Measurements from ENCODE around the gene ATOSA. TPM values are rescaled to one million over a fixed set of nuclear protein-coding genes. Genes with fewer than 3 reads are reported as not detected.

Gene ATOSA
- total RNA-seq, 5 donors from 2014 or later (not counting 1 experiment from before 2014, with no cell fraction given) = 88.2 to 121 (median 96.1) TPM

DNA sequence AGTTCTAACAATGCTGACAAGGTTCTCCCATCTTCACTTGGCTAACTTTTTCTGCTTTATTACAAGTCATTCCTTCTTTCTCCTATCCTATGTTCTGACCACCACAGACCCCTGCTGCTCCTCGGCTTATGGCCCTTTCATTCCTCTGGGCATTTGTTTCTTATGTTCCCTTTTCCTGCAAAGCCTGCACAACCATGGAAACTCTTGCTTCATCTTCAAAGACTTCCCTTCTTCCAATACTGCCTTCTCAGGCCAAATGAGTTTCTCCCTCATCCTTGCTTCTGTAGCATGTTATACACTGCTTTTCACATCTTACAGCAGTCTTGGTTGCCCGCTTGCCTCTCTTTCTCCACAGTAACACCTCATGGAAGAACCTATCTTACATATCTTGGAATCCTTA, 17.9 kb upstream of the ATOSA start:
- Histone ChIP-seq H3K27ac (ENCODE audit: low read length) (no peak overlapping the region), H3K27me3 (replicated peaks in 1 of 2; ENCODE audit: control insufficient read depth in 2 of 2, extremely low read depth in 1 of 2, insufficient read depth in 2 of 2, low read length in 1 of 2) (peaks cover 0 to 2% of the 10 kb centered on the region in 2 experiments), H3K4me3 (ENCODE audit: control insufficient read depth in 1 of 2, extremely low read depth in 1 of 2, low read length in 1 of 2) (no peak overlapping the region), H3K4me1 (ENCODE audit: control insufficient read depth in 1 of 2, extremely low read depth in 1 of 2, insufficient read depth in 2 of 2, low read length in 2 of 2) (peaks cover 0 to 2% of the 10 kb centered on the region in 2 experiments), H3K9me3 (no peaks in the 10 kb centered on the region), H3K36me3 (ENCODE audit: control insufficient read depth in 2 of 2, extremely low read depth in 1 of 2, insufficient read depth in 1 of 2, low read length in 1 of 2) (no peaks in the 10 kb centered on the region)
- Mint-ChIP-seq H3K4me3 (no peak overlapping the region), H3K27ac (no peak overlapping the region), H3K36me3 (no peaks in the 10 kb centered on the region), H3K27me3 (peaks cover 6 to 8% of the 10 kb centered on the region in 2 donors), H3K9me3 (no peaks in the 10 kb centered on the region), H3K4me1 (no peaks in the 10 kb centered on the region)
- 75% methylated on average over 1 of the region's 2 CpGs for WGBS (ENCODE audit: insufficient coverage)
- ATAC-seq (replicated peaks in 1 of 4) = no peak
- POLR2A ChIA-PET = no interaction called here
- CTCF ChIA-PET = no interaction called here
- no peak for DNase-seq

DNA sequence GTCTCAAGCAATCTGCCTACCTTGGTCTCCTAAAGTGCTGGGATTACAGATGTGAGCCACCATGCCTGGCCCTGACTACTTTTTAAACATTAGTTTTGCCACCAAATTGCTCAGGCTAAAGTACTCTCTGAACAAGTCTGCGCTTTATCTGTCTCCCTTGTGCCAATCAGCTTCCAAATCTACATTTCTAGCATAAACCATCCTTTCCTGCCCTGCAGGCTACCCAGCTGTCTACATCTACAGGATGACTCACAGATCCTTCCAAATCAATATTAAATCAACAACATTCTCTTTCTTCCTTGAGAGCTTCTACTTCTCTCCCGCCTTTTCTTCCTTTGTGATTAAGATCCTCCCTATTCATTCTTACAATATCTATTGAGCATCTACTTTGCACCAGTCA, 16.0 kb upstream of the ATOSA start:
- H3K4me3 ChIP-seq (ENCODE audit: control insufficient read depth in 1 of 2, extremely low read depth in 1 of 2, low read length in 1 of 2) = no peak overlapping the region
- no peaks in the 10 kb centered on the region for H3K4me1 Mint-ChIP-seq
- ChIA-PET CTCF (no interaction called here), POLR2A (no interaction called here)
- H3K4me1 ChIP-seq (ENCODE audit: control insufficient read depth in 1 of 2, extremely low read depth in 1 of 2, insufficient read depth in 2 of 2, low read length in 2 of 2) = no peaks in the 10 kb centered on the region
- no peaks in the 10 kb centered on the region for H3K36me3 ChIP-seq (ENCODE audit: control insufficient read depth in 2 of 2, extremely low read depth in 1 of 2, insufficient read depth in 1 of 2, low read length in 1 of 2)
- no peaks in the 10 kb centered on the region for H3K27me3 ChIP-seq (replicated peaks in 1 of 2; ENCODE audit: control insufficient read depth in 2 of 2, extremely low read depth in 1 of 2, insufficient read depth in 2 of 2, low read length in 1 of 2)
- no peaks in the 10 kb centered on the region for H3K9me3 Mint-ChIP-seq
- H3K27ac ChIP-seq (ENCODE audit: low read length) = no peak overlapping the region
- H3K4me3 Mint-ChIP-seq = no peak overlapping the region
- WGBS (ENCODE audit: insufficient coverage) = 97% methylated on average over 2 of the region's 2 CpGs
- no peak for DNase-seq
- H3K27ac Mint-ChIP-seq = no peak overlapping the region
- no peak for ATAC-seq (replicated peaks in 1 of 4)
- no peaks in the 10 kb centered on the region for H3K9me3 ChIP-seq
- H3K27me3 Mint-ChIP-seq = peaks cover 5 to 6% of the 10 kb centered on the region in 2 donors
- no peaks in the 10 kb centered on the region for H3K36me3 Mint-ChIP-seq

DNA sequence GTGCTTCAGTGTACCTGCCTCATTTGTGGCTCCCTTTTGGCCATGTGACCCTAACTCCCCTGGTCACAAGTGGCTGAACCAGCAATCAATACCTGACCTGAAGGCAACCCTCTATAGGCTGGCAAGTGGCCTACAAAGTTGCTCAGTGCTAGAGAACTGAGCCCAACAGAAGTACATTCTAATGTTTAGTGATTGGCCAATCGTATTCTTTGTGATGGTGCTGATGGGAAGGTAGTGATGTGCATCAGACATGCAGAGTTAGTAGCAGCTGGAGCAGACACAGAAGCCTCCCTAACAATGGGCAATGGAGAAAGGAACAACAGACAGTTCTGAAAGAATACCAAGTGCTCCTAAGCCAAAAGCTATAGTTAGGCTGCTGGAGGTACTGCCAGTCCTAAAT, 10.4 kb upstream of the ATOSA start:
- H3K4me1 Mint-ChIP-seq = no peaks in the 10 kb centered on the region
- ChIA-PET POLR2A (no interaction called here), CTCF (interaction anchor here in 1 of 2 donors (1.2 kb wide), 1 partner anchor 15 kb away, joined by 4 read pairs; no protein-coding TSS in a partner anchor)
- Histone ChIP-seq H3K9me3 (no peaks in the 10 kb centered on the region), H3K4me3 (ENCODE audit: control insufficient read depth in 1 of 2, extremely low read depth in 1 of 2, low read length in 1 of 2) (no peak overlapping the region), H3K36me3 (ENCODE audit: control insufficient read depth in 2 of 2, extremely low read depth in 1 of 2, insufficient read depth in 1 of 2, low read length in 1 of 2) (no peaks in the 10 kb centered on the region), H3K27me3 (replicated peaks in 1 of 2; ENCODE audit: control insufficient read depth in 2 of 2, extremely low read depth in 1 of 2, insufficient read depth in 2 of 2, low read length in 1 of 2) (no peaks in the 10 kb centered on the region), H3K4me1 (ENCODE audit: control insufficient read depth in 1 of 2, extremely low read depth in 1 of 2, insufficient read depth in 2 of 2, low read length in 2 of 2) (no peaks in the 10 kb centered on the region), H3K27ac (ENCODE audit: low read length) (no peak overlapping the region)
- no peak overlapping the region for H3K4me3 Mint-ChIP-seq
- H3K36me3 Mint-ChIP-seq = no peaks in the 10 kb centered on the region
- no peaks in the 10 kb centered on the region for H3K9me3 Mint-ChIP-seq
- 50% methylated on average over 1 of the region's 1 CpG for WGBS (ENCODE audit: insufficient coverage)
- no peak for ATAC-seq (replicated peaks in 1 of 4)
- H3K27ac Mint-ChIP-seq = no peak overlapping the region
- H3K27me3 Mint-ChIP-seq = peaks cover 0 to 2% of the 10 kb centered on the region in 2 donors
- DNase-seq = no peak

- ChIA-PET POLR2A (interaction anchor here (1.1 to 1.7 kb wide), 2 partner anchors 10 to 12 kb away, joined by 4 to 8 read pairs; no protein-coding TSS in a partner anchor), CTCF (interaction anchor here in 1 of 2 donors (1.3 to 1.7 kb wide), 2 partner anchors 33 to 50 kb away, joined by 3 to 4 read pairs; no protein-coding TSS in a partner anchor)
- Mint-ChIP-seq H3K27me3 (no peaks in the 10 kb centered on the region), H3K27ac (peak overlapping the region; percentile 77 to 82), H3K4me1 (peaks cover 28 to 40% (median 36%) of the 10 kb centered on the region in 3 donors), H3K9me3 (no peaks in the 10 kb centered on the region), H3K36me3 (no peaks in the 10 kb centered on the region), H3K4me3 (peak overlapping the region in 1 of 3 donors; percentile 8)
- Histone ChIP-seq H3K36me3 (ENCODE audit: control insufficient read depth in 2 of 2, extremely low read depth in 1 of 2, insufficient read depth in 1 of 2, low read length in 1 of 2) (no peaks in the 10 kb centered on the region), H3K27me3 (replicated peaks in 1 of 2; ENCODE audit: control insufficient read depth in 2 of 2, extremely low read depth in 1 of 2, insufficient read depth in 2 of 2, low read length in 1 of 2) (no peaks in the 10 kb centered on the region), H3K4me3 (ENCODE audit: control insufficient read depth in 1 of 2, extremely low read depth in 1 of 2, low read length in 1 of 2) (no peak overlapping the region), H3K9me3 (no peaks in the 10 kb centered on the region), H3K27ac (ENCODE audit: low read length) (peak overlapping the region; percentile 61), H3K4me1 (ENCODE audit: control insufficient read depth in 1 of 2, extremely low read depth in 1 of 2, insufficient read depth in 2 of 2, low read length in 2 of 2) (peaks cover 9 to 22% of the 10 kb centered on the region in 2 experiments)
- WGBS (ENCODE audit: insufficient coverage) = 9% methylated on average over 1 of the region's 1 CpG
- DNase-seq (peak in 1 of 35 experiments; percentile 51), ATAC-seq (replicated peaks in 1 of 4) (no peak)
Measured at GRCh38 chr15:52683580-52683979, 4.4 kb upstream of the ATOSA start.

DNA sequence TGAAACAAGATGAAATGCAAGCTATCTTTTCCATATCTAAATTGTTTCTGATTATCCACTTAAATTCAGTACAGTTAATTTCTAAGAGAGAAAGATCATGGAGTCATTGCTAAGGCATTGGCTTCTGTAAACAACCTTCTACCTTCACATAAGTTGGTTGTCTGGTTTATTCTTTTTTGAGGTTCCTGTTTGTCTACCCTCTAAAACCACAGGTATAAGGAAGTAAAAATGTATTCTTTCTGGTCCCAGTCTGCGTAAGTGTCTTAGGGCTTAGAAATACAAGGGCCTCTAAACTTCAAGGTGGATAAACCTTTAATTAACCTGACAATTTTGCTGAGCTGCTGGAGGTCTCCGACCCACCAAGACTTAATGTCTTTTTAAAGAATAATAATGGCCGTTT, 3.6 kb upstream of the ATOSA start:
- Mint-ChIP-seq H3K9me3 (no peaks in the 10 kb centered on the region), H3K4me1 (peaks cover 34 to 45% (median 40%) of the 10 kb centered on the region in 3 donors), H3K4me3 (peak overlapping the region in 2 of 3 donors; percentile 39 to 40), H3K36me3 (no peaks in the 10 kb centered on the region), H3K27ac (peak overlapping the region; percentile 77 to 89), H3K27me3 (no peaks in the 10 kb centered on the region)
- no peak overlapping the region for H3K4me3 ChIP-seq (ENCODE audit: control insufficient read depth in 1 of 2, extremely low read depth in 1 of 2, low read length in 1 of 2)
- DNase-seq = peak in 2 of 35 experiments; percentile 16 to 68
- no CpG with 5 or more reads among the region's 3 CpGs for WGBS (ENCODE audit: insufficient coverage)
- no peaks in the 10 kb centered on the region for H3K36me3 ChIP-seq (ENCODE audit: control insufficient read depth in 2 of 2, extremely low read depth in 1 of 2, insufficient read depth in 1 of 2, low read length in 1 of 2)
- H3K27me3 ChIP-seq (replicated peaks in 1 of 2; ENCODE audit: control insufficient read depth in 2 of 2, extremely low read depth in 1 of 2, insufficient read depth in 2 of 2, low read length in 1 of 2) = no peaks in the 10 kb centered on the region
- ChIA-PET POLR2A (interaction anchor here (0.5 to 1.7 kb wide), 5 partner anchors 8 to 90 kb away, joined by 3 to 8 read pairs (median 4); no protein-coding TSS in a partner anchor), CTCF (interaction anchor here in 1 of 2 donors (1.2 to 1.7 kb wide), 3 partner anchors 32 to 53 kb away, joined by 3 to 4 read pairs (median 3); no protein-coding TSS in a partner anchor)
- no peaks in the 10 kb centered on the region for H3K9me3 ChIP-seq
- H3K4me1 ChIP-seq (ENCODE audit: control insufficient read depth in 1 of 2, extremely low read depth in 1 of 2, insufficient read depth in 2 of 2, low read length in 2 of 2) = peaks cover 9 to 22% of the 10 kb centered on the region in 2 experiments
- ATAC-seq (replicated peaks in 1 of 4) = peak; percentile 17 to 40 (median 32)
- peak overlapping the region; percentile 61 for H3K27ac ChIP-seq (ENCODE audit: low read length)

DNA sequence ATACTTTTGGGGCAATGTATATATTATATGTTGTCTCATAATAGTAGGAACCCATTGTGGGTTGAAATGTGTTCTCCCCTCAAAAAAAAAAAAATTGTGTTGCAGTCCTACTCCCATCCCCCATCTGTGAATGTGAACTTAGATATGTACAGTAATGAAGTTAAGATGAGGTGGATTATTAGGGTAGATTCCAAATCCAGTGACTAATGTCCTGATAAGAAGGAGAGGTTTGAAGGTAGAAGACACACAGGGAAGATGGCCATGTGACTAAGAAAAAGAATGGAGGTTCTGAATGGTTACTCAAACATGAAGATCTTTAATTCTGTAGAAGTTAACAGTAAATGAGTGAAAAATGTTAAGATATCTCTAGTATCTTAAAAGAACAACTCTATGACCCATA, 3.0 kb upstream of the ATOSA start:
- Mint-ChIP-seq H3K27ac (peak overlapping the region; percentile 77 to 89), H3K4me1 (peaks cover 40 to 50% (median 45%) of the 10 kb centered on the region in 3 donors), H3K27me3 (no peaks in the 10 kb centered on the region), H3K36me3 (peaks cover under 1% of the 10 kb centered on the region), H3K4me3 (peak overlapping the region in 1 of 3 donors; percentile 40), H3K9me3 (no peaks in the 10 kb centered on the region)
- ChIA-PET CTCF (interaction anchor here in 1 of 2 donors (1.2 to 1.7 kb wide), 2 partner anchors 31 to 54 kb away, joined by 3 to 4 read pairs; no protein-coding TSS in a partner anchor), POLR2A (interaction anchor here (1.0 to 1.7 kb wide), 5 partner anchors 8 to 53 kb away, joined by 3 to 8 read pairs (median 4); no protein-coding TSS in a partner anchor)
- Histone ChIP-seq H3K4me1 (ENCODE audit: control insufficient read depth in 1 of 2, extremely low read depth in 1 of 2, insufficient read depth in 2 of 2, low read length in 2 of 2) (peaks cover 9 to 27% of the 10 kb centered on the region in 2 experiments), H3K27ac (ENCODE audit: low read length) (peak overlapping the region; percentile 61), H3K4me3 (ENCODE audit: control insufficient read depth in 1 of 2, extremely low read depth in 1 of 2, low read length in 1 of 2) (no peak overlapping the region), H3K36me3 (ENCODE audit: control insufficient read depth in 2 of 2, extremely low read depth in 1 of 2, insufficient read depth in 1 of 2, low read length in 1 of 2) (no peaks in the 10 kb centered on the region), H3K9me3 (no peaks in the 10 kb centered on the region), H3K27me3 (replicated peaks in 1 of 2; ENCODE audit: control insufficient read depth in 2 of 2, extremely low read depth in 1 of 2, insufficient read depth in 2 of 2, low read length in 1 of 2) (no peaks in the 10 kb centered on the region)
- DNase-seq = peak in 1 of 35 experiments; percentile 7
- no peak for ATAC-seq (replicated peaks in 1 of 4)

All from T-cell (primary cell).